H1 (cell line): ENCODE data around the gene CFAP44. TPM values are rescaled to one million over a fixed set of nuclear protein-coding genes. Genes with fewer than 3 reads are reported as not detected.

Source experiments
- CTCF ChIA-PET: fragments of 300-600 bp; sonication (Branson Sonifier 250); formaldehyde crosslinking; loops from one replicate; lab custom pipeline; 2021; ENCODE audit not compliant: partially characterized antibody; lab: Charles Lee
- POLR2A ChIA-PET: fragments of 300-600 bp; sonication (Branson Sonifier 250); formaldehyde crosslinking; loops from one replicate; lab custom pipeline; 2021; ENCODE audit warnings: inconsistent platforms; ENCODE audit not compliant: partially characterized antibody; lab: Charles Lee
- DNase-seq, 2 experiments: peaks; one replicate each; pipeline versions ENCODE4 v3.0.0 to v3.0.0-alpha.2; 2010 to 2022; ENCODE audit warnings: low spot score in 2 of 2, low read depth in 1 of 2, mixed read lengths in 1 of 2
- FAIRE-seq: peaks from 2 replicates; lab custom pipeline; 2011; peaks lifted over from hg19 to GRCh38; lab: Jason Lieb, UNC
- H2AFZ ChIP-seq: 2 replicates; pipeline ENCODE4 v1.8.1; 2012; ENCODE audit warnings: low read length, inconsistent platforms
- H2AK5ac ChIP-seq: 2 replicates; pipeline ENCODE4 v1.6.1; 2013; ENCODE audit warnings: low read depth, low read length
- H2BK120ac ChIP-seq: replicated peaks from 2 replicates; pipeline ENCODE3; 2013; ENCODE audit warnings: low read depth, low read length, inconsistent platforms
- H2BK12ac ChIP-seq: 2 replicates; pipeline ENCODE4 v1.6.1; 2013; ENCODE audit warnings: low read depth, low read length
- H2BK15ac ChIP-seq: 2 replicates; pipeline ENCODE4 v1.6.1; 2013; ENCODE audit warnings: low read length
- H2BK20ac ChIP-seq: 2 replicates; pipeline ENCODE4 v1.6.1; 2013; ENCODE audit warnings: low read length
- H2BK5ac ChIP-seq: 2 replicates; pipeline ENCODE4 v1.6.1; 2013; ENCODE audit warnings: low read depth, low read length
- H3K14ac ChIP-seq: 2 replicates; pipeline ENCODE4 v1.6.1; 2013; ENCODE audit warnings: inconsistent platforms; ENCODE audit not compliant: insufficient read length
- H3K18ac ChIP-seq: 2 replicates; pipeline ENCODE4 v1.6.1; 2013; ENCODE audit warnings: low read length; ENCODE audit errors: extremely low read depth
- H3K23ac ChIP-seq: 2 replicates; pipeline ENCODE4 v1.6.1; 2013; ENCODE audit warnings: inconsistent platforms; ENCODE audit not compliant: insufficient read length
- H3K23me2 ChIP-seq: 2 replicates; pipeline ENCODE4 v1.6.1; 2013; ENCODE audit warnings: low read depth, low read length
- H3K27ac ChIP-seq: 2 replicates; pipeline ENCODE4 v1.6.1; 2011; ENCODE audit warnings: low read depth, low read length, inconsistent platforms
- H3K27me3 ChIP-seq, 4 experiments: replicated peaks in 1 of 4; 1 replicate in 1 of 4; 2 replicates in 3 of 4; pipeline versions ENCODE4 v1.6.1 to v1.8.1; 2011 to 2013; ENCODE audit warnings: low read length in 3 of 4, mild to moderate bottlenecking in 3 of 4, inconsistent platforms in 2 of 4, mixed read lengths in 2 of 4, moderate library complexity in 1 of 4; ENCODE audit not compliant: control insufficient read depth in 3 of 4, insufficient read depth in 3 of 4; ENCODE audit errors: extremely low read depth in 1 of 4
- H3K36me3 ChIP-seq, 4 experiments: 2 replicates each; pipeline versions ENCODE4 v1.6.1 to v1.8.1; 2011 to 2013; ENCODE audit warnings: mild to moderate bottlenecking in 4 of 4, low read length in 3 of 4, moderate library complexity in 2 of 4, control low read depth in 1 of 4, inconsistent platforms in 1 of 4; ENCODE audit not compliant: insufficient read depth in 4 of 4, control insufficient read depth in 2 of 4
- H3K4ac ChIP-seq: replicated peaks from 2 replicates; pipeline ENCODE3; 2013; ENCODE audit warnings: low read length, low read depth, mixed read lengths, inconsistent platforms; ENCODE audit not compliant: insufficient read length
- H3K4me1 ChIP-seq, 4 experiments: replicated peaks in 1 of 4; 1 replicate in 1 of 4; 2 replicates in 3 of 4; pipeline versions ENCODE4 v1.6.1 to v1.8.1; 2011 to 2013; ENCODE audit warnings: low read length in 3 of 4, inconsistent platforms in 2 of 4, mixed read lengths in 1 of 4; ENCODE audit not compliant: insufficient read depth in 4 of 4, control insufficient read depth in 3 of 4
- H3K4me2 ChIP-seq, 2 experiments: 2 replicates each; pipeline versions ENCODE4 v1.6.1 to v1.8.1; 2011 to 2013; ENCODE audit warnings: low read depth in 2 of 2, low read length in 2 of 2, control low read depth in 1 of 2, inconsistent platforms in 1 of 2, mild to moderate bottlenecking in 1 of 2; ENCODE audit not compliant: insufficient read depth in 1 of 2
- H3K4me3 ChIP-seq, 4 experiments: fragments of 200-600, 300-600 bp in 1 of 4; sonication (generic), shearing (Covaris generic), sonication (Bioruptor Twin) in 1 of 4; 2 replicates each; pipeline versions ENCODE4 v1.5.1 to v1.8.1; 2011 to 2016; ENCODE audit warnings: low read length in 4 of 4, low read depth in 3 of 4, control low read depth in 2 of 4, inconsistent platforms in 2 of 4, mild to moderate bottlenecking in 2 of 4, mixed read lengths in 1 of 4, moderate library complexity in 1 of 4; ENCODE audit not compliant: insufficient read depth in 2 of 4; ENCODE audit errors: extremely low read depth in 1 of 4
- H3K56ac ChIP-seq: replicated peaks from 2 replicates; pipeline ENCODE3; 2013; ENCODE audit warnings: low read depth, mild to moderate bottlenecking, mixed read lengths, low read length, inconsistent platforms; ENCODE audit not compliant: insufficient read length
- H3K79me1 ChIP-seq: 2 replicates; pipeline ENCODE4 v1.6.1; 2013; ENCODE audit warnings: low read depth, low read length, control low read depth
- H3K79me2 ChIP-seq, 2 experiments: 2 replicates each; pipeline versions ENCODE4 v1.6.1 to v1.8.1; 2012 to 2013; ENCODE audit warnings: low read length in 2 of 2, mild to moderate bottlenecking in 2 of 2, inconsistent platforms in 1 of 2; ENCODE audit not compliant: insufficient read depth in 2 of 2, control insufficient read depth in 1 of 2
- H3K9ac ChIP-seq, 4 experiments: replicated peaks in 1 of 4; 1 replicate in 1 of 4; 2 replicates in 3 of 4; pipeline versions ENCODE4 v1.6.1 to v1.8.1; 2011 to 2013; ENCODE audit warnings: low read depth in 3 of 4, low read length in 3 of 4, control low read depth in 2 of 4, mild to moderate bottlenecking in 2 of 4, moderate library complexity in 2 of 4, inconsistent platforms in 1 of 4; ENCODE audit errors: extremely low read depth in 1 of 4
- H3K9me3 ChIP-seq, 2 experiments: 2 replicates each; pipeline versions ENCODE4 v1.6.1 to v1.8.1; 2012 to 2013; ENCODE audit warnings: mild to moderate bottlenecking in 2 of 2, moderate library complexity in 2 of 2, control low read depth in 1 of 2, inconsistent platforms in 1 of 2, low read depth in 1 of 2, low read length in 1 of 2, mixed read lengths in 1 of 2; ENCODE audit not compliant: insufficient read depth in 2 of 2
- H4K20me1 ChIP-seq, 2 experiments: replicated peaks in 1 of 2; 2 replicates each; pipeline versions ENCODE3 to v1.8.1; 2011 to 2013; ENCODE audit warnings: inconsistent platforms in 2 of 2, low read length in 2 of 2, mild to moderate bottlenecking in 1 of 2; ENCODE audit not compliant: insufficient read depth in 2 of 2, control insufficient read depth in 1 of 2
- H4K5ac ChIP-seq: 2 replicates; pipeline ENCODE4 v1.6.1; 2013; ENCODE audit warnings: low read length, low read depth, mixed read lengths, inconsistent platforms; ENCODE audit not compliant: insufficient read length
- H4K8ac ChIP-seq: 2 replicates; pipeline ENCODE4 v1.8.0; 2013; ENCODE audit warnings: mild to moderate bottlenecking, moderate library complexity, low read length, inconsistent platforms; ENCODE audit not compliant: insufficient read depth; ENCODE audit errors: extremely low read depth
- H4K91ac ChIP-seq: replicated peaks from 2 replicates; pipeline ENCODE3; 2013; ENCODE audit warnings: low read length, mixed read lengths, inconsistent platforms; ENCODE audit not compliant: insufficient read length
- BACH1 ChIP-seq: IDR thresholded peaks from 2 replicates; pipeline ENCODE4 v1.6.1; 2012; ENCODE audit warnings: low read length, improper control_type of control experiment
- CBX5 ChIP-seq: fragments of 300-800, 300-1000 bp; sonication (generic); IDR thresholded peaks from 2 replicates; pipeline ENCODE4 v1.7.1; 2016; ENCODE audit warnings: antibody characterized with exemption, low read length, low read depth
- CHD1 ChIP-seq: IDR thresholded peaks from 2 replicates; pipeline ENCODE4 v1.6.1; 2012; ENCODE audit warnings: low read depth, low read length, improper control_type of control experiment
- CTBP2 ChIP-seq: IDR thresholded peaks from 2 replicates; pipeline ENCODE4 v1.7.0; 2011; ENCODE audit warnings: borderline replicate concordance, mild to moderate bottlenecking, moderate library complexity, mixed read lengths, low read length; ENCODE audit not compliant: insufficient read depth, insufficient read length
- EZH2 ChIP-seq: fragments of 200-600 bp; sonication (generic); IDR thresholded peaks from 2 replicates; pipeline ENCODE4 v1.7.1; 2012; ENCODE audit warnings: low read depth, mild to moderate bottlenecking, moderate library complexity, low read length, inconsistent platforms; ENCODE audit not compliant: severe bottlenecking
- GABPA ChIP-seq: IDR thresholded peaks from 2 replicates; pipeline ENCODE4 v1.6.1; 2011; ENCODE audit warnings: mild to moderate bottlenecking, low read length, moderate library complexity, borderline replicate concordance; ENCODE audit not compliant: insufficient read depth
- KDM4A ChIP-seq: IDR thresholded peaks from one replicate; pipeline ENCODE4 v1.7.1; 2012; ENCODE audit warnings: low read depth, mild to moderate bottlenecking, moderate library complexity, low read length, inconsistent platforms; ENCODE audit not compliant: severe bottlenecking
- KDM5A ChIP-seq: fragments of 200-600 bp; IDR thresholded peaks from 2 replicates; pipeline ENCODE4 v1.7.1; 2012; ENCODE audit warnings: mild to moderate bottlenecking, low read length, inconsistent platforms, mixed read lengths
- RFX5 ChIP-seq: IDR thresholded peaks from 2 replicates; pipeline ENCODE4 v1.6.1; 2011; ENCODE audit warnings: low read depth, low read length, improper control_type of control experiment, borderline replicate concordance
- SIN3A ChIP-seq, 2 experiments: IDR thresholded peaks in 1 of 2; conservative IDR thresholded peaks in 1 of 2; 2 replicates each; pipeline ENCODE4 v1.6.1; 2011 to 2012; ENCODE audit warnings: low read length in 2 of 2, improper control_type of control experiment in 1 of 2, low read depth in 1 of 2, mild to moderate bottlenecking in 1 of 2
- SIX5 ChIP-seq: IDR thresholded peaks from 2 replicates; pipeline ENCODE4 v1.6.1; 2011; ENCODE audit warnings: mild to moderate bottlenecking, low read depth, low read length
- TAF1 ChIP-seq: IDR thresholded peaks from 2 replicates; pipeline ENCODE4 v1.6.1; 2011; ENCODE audit warnings: mild to moderate bottlenecking, low read depth, low read length
- ZNF274 ChIP-seq: IDR thresholded peaks from 2 replicates; pipeline ENCODE4 v1.7.0; 2012; ENCODE audit warnings: low read length, borderline replicate concordance; ENCODE audit errors: extremely low read depth
- WGBS, 2 experiments: shearing (Covaris generic) in 1 of 2; methylation state at CpG; one replicate each; pipeline versions ENCODE4 v1.1.6 to v1.1.7; 2013 to 2015; ENCODE audit warnings: low lambda C conversion rate in 2 of 2, mixed read lengths in 2 of 2, inconsistent platforms in 1 of 2, low coverage in 1 of 2, missing lambda C conversion rate in 1 of 2; ENCODE audit not compliant: insufficient replicate concordance in 2 of 2, insufficient coverage in 1 of 2, insufficient read length in 1 of 2; ENCODE audit errors: extremely low coverage in 1 of 2, missing lambda C conversion rate in 1 of 2; 5-methylcytosine and 5-hydroxymethylcytosine counted together
- polyA plus RNA-seq, 7 experiments: library from polyadenylated mRNA; depleted of rRNA in 3 of 7; stranded (reverse) in 5 of 7; unstranded in 2 of 7; fragments of >200 nt in 5 of 7; fragments of 200-250 nt in 2 of 7; gene quantifications; 1 replicate in 5 of 7; 2 replicates in 1 of 7; 4 replicates in 1 of 7; pipeline versions ENCODE4 v1.2.1 to v1.2.3, GENCODE V29; 2011 to 2013; ENCODE audit warnings: missing spikeins in 2 of 7, mixed read lengths in 2 of 7
- total RNA-seq: library from RNA; stranded (reverse); fragmentation: NEBNext Ultra II Directional; extraction: Animal tissue kit (Norgen Biotek cat#: 25700); gene quantifications from 2 replicates; pipeline ENCODE4 v1.2.1, GENCODE V29; 2021
- TF ChIP-seq, protein P1 (sequence below): IDR thresholded peaks from 2 replicates; pipeline ENCODE4 v1.6.1; 2011; ENCODE audit warnings: low read depth, mild to moderate bottlenecking, low read length; ENCODE audit not compliant: insufficient read depth

Gene CFAP44
- total and polyA plus RNA-seq, 2 of the 8 experiments (the other 6 are each of a cell fraction or from before 2014, with no cell fraction given) = 0.45 to 0.60 TPM

GRCh38 chr3:113423699-113424098, 17.6 kb downstream of the CFAP44 start:
- H2BK5ac ChIP-seq = no peak overlapping the region
- H3K79me2 ChIP-seq = no peaks in the 10 kb centered on the region
- H3K56ac ChIP-seq = no peak overlapping the region
- no peaks in the 10 kb centered on the region for H3K4me1 ChIP-seq
- H3K9ac ChIP-seq = no peak overlapping the region
- no peak overlapping the region for H3K27ac ChIP-seq
- H4K8ac ChIP-seq = no peak overlapping the region
- WGBS, 2 experiments = 94% methylated on average over 4 of the region's 4 CpGs; no CpG with 5 or more reads in 1 of the 2 experiments
- H3K23me2 ChIP-seq = no peaks in the 10 kb centered on the region
- no peak overlapping the region for H3K4me3 ChIP-seq
- no peak overlapping the region for H3K23ac ChIP-seq
- no peak overlapping the region for H2BK20ac ChIP-seq
- no peak overlapping the region for H4K91ac ChIP-seq
- no peaks in the 10 kb centered on the region; a peak in 1 of 8 replicates for H3K36me3 ChIP-seq
- no peak overlapping the region for H2BK15ac ChIP-seq
- H2AK5ac ChIP-seq = no peak overlapping the region
- no peaks in the 10 kb centered on the region for H4K20me1 ChIP-seq
- CTCF ChIA-PET = no interaction called here
- no peak overlapping the region for H3K4ac ChIP-seq
- H3K9me3 ChIP-seq = no peaks in the 10 kb centered on the region
- H3K4me2 ChIP-seq = no peak overlapping the region
- H2AFZ ChIP-seq = no peak overlapping the region
- no peak for FAIRE-seq
- H2BK120ac ChIP-seq = no peak overlapping the region
- no peak overlapping the region for H2BK12ac ChIP-seq
- no peak overlapping the region for H4K5ac ChIP-seq
- POLR2A ChIA-PET = no interaction called here
- H3K14ac ChIP-seq = no peak overlapping the region
- no peaks in the 10 kb centered on the region for H3K27me3 ChIP-seq
- H3K18ac ChIP-seq = no peak overlapping the region
- DNase-seq = no peak
- H3K79me1 ChIP-seq = no peaks in the 10 kb centered on the region
- no peak for TF ChIP-seq SIX5
- TF ChIP-seq CBX5 = no peak
- TF ChIP-seq CHD1 = no peak
- TF ChIP-seq, protein P1, sequence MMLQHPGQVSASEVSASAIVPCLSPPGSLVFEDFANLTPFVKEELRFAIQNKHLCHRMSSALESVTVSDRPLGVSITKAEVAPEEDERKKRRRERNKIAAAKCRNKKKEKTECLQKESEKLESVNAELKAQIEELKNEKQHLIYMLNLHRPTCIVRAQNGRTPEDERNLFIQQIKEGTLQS = no peak
- no peak for TF ChIP-seq ZNF274
- no peak for TF ChIP-seq BACH1
- TF ChIP-seq SIN3A (conservative IDR thresholded peaks at IDR 0.05 in 1 of 2, IDR thresholded peaks at IDR 0.05 in 1 of 2; ENCODE audit: low read depth in 1 of 2, low read length in 2 of 2) = no peak
- no peak for TF ChIP-seq EZH2
- no peak for TF ChIP-seq KDM5A
- no peak for TF ChIP-seq GABPA
- TF ChIP-seq CTBP2 = no peak
- TF ChIP-seq RFX5 = no peak
- TF ChIP-seq TAF1 = no peak
- TF ChIP-seq KDM4A = no peak
